GM20000 (cell line): ENCODE measurements around the gene PGLYRP3.

Experiments used
- DNase-seq: peaks from one replicate; pipeline ENCODE4 v3.0.0; 2012; ENCODE audit warnings: low spot score
- CTCF ChIP-seq: IDR thresholded peaks from 2 replicates; pipeline ENCODE4 v1.5.1; 2012; ENCODE audit warnings: mild to moderate bottlenecking, control low read depth; ENCODE audit errors: extremely low read depth, missing control alignments

PGLYRP3 gene

GRCh38 chr1:153346077-153346723 is 33.4 kb upstream of the PGLYRP3 start:
- DNase-seq = peak; percentile 8
- TF ChIP-seq CTCF = no peak

DNA sequence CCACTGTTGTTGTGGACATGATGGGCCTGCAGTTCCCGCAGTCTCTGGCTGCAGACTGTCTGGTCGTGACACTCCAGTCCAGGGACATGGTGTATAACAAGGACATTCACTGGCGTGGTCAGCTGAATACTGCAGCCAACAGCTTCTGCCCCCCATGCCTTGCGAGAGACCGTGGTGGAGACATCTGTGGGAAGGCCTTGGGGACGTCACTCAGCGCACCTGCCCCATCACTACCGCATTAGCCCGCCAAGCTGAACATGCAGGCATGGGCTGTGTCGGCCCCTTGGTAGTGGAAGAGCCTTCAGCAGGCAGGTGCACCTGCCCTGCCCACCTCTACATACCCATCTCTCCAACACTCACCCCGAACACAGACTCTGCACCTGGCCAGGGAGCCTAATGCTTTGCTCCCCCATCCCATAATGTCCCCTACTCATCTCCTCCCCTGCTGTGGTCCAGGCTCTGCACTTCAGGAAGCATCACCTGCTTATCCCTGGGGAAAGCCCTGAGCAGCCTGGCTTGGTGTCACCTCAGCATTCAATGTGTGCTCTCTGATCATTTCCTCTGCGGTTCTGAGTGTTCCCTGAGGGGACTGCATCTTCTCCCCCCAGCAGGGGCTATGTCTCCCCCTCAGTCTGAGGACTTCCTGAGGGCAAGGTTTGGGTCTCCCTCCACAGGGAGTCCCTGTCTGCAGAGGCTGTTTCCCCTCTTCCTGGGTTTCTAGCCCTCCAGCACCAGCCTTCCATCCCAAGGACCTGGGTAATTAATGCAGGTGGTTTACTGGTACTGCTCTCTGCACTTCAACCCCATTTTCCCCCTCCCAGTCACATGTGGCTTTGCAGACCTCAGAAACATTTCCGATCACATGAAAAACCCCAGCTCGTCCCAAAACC is 32.7 kb upstream of the PGLYRP3 start:
- TF ChIP-seq CTCF = no peak
- DNase-seq = peak; percentile 29

GRCh38 chr1:153344718-153345025 is 31.9 kb upstream of the PGLYRP3 start:
- TF ChIP-seq CTCF = no peak
- DNase-seq = peak; percentile 10

GRCh38 chr1:153343811-153344717 is 31.3 kb upstream of the PGLYRP3 start:
- DNase-seq = peak; percentile 10
- no peak for TF ChIP-seq CTCF

DNA sequence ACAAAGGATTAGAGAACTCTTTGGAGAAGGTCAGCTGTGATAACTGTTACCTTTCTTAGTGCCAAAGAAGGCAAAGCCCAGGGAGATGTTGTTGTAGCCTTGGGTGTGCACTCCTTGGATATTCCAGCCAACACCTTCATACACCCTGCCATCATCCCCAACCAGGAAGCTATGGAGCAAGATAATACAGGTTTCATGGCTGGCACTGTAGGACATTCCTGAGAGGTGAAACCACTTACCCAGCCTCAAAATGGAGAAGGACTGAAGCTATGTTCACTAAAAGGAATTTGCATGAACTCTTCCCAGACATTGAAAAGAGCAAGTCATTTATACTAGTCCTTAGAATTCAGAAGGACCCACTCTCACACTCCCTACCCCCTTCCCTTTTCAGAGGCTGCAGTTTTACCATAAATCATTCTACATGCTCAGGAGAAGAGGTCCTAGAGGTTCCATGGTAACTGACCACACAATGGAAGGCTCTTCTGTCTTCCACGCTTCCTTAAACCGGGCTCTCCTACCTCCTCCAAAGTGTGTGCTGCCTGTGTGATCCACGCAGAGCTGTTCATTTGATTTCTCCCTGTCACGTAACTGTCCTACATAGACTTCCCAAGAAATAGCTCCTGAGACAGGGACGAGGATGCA is 30.4 kb upstream of the PGLYRP3 start:
- TF ChIP-seq CTCF = no peak
- peak; percentile 1 for DNase-seq

DNA sequence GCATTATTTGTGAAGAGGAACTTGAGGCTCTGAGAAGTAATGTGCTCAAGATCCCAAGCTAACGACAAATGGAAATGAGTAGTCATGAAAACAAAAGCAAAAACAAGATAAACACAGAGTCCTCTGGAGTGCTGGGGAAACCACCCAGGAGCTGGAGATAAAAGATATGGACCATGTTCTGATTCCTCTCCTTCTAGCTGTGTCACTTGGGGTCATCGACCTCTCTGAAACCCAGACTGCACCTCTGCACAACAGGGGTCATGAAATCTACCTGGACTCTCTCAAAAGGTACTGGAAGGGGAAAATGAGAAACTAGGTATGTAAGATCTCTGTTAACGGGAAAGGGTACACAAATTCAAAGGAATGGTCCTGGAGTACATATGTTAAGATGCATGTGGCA is 29.4 kb upstream of the PGLYRP3 start:
- DNase-seq = no peak

More for the DNA sequence above, 29.4 kb upstream of the PGLYRP3 start:
- TF ChIP-seq CTCF = no peak
